Fibroblast of peridontal ligament (primary cell): ENCODE results near the gene CABLES1.

ENCODE experiments used
- DNase-seq: peaks from one replicate; pipeline ENCODE4 v3.0.0-alpha.2; 2010; ENCODE audit errors: extremely low read depth

Gene CABLES1

GRCh38 chr18:23194155-23194996 lies 59.1 kb downstream of the CABLES1 start:
- DNase-seq, result no peak

- DNase-seq, result no peak
Observed at GRCh38 chr18:23194997-23195957, 60.0 kb downstream of the CABLES1 start.

GRCh38 chr18:23196119-23197007 lies 61.1 kb downstream of the CABLES1 start:
- no peak for DNase-seq

- DNase-seq, result no peak
Observed at GRCh38 chr18:23198217-23198845, 63.0 kb downstream of the CABLES1 start.

GRCh38 chr18:23200756-23201155 lies 65.5 kb downstream of the CABLES1 start:
- DNase-seq, result no peak

- DNase-seq, result no peak
Observed at GRCh38 chr18:23201741-23202140, 66.5 kb downstream of the CABLES1 start.

GRCh38 chr18:23203891-23204432 lies 68.7 kb downstream of the CABLES1 start:
- no peak for DNase-seq

GRCh38 chr18:23204589-23205235 lies 69.4 kb downstream of the CABLES1 start:
- peak; percentile 26 for DNase-seq

GRCh38 chr18:23205980-23206379 lies 70.7 kb downstream of the CABLES1 start:
- no peak for DNase-seq

GRCh38 chr18:23207191-23207955 lies 72.1 kb downstream of the CABLES1 start:
- no peak for DNase-seq

GRCh38 chr18:23207994-23208393 lies 72.7 kb downstream of the CABLES1 start:
- no peak for DNase-seq

- no peak for DNase-seq
Observed at GRCh38 chr18:23208600-23208999, 73.3 kb downstream of the CABLES1 start.

GRCh38 chr18:23209031-23209430 lies 73.7 kb downstream of the CABLES1 start:
- no peak for DNase-seq

- DNase-seq, result no peak
Observed at GRCh38 chr18:23209796-23210195, 74.5 kb downstream of the CABLES1 start.

GRCh38 chr18:23210526-23210925 lies 75.2 kb downstream of the CABLES1 start:
- DNase-seq, result no peak

- no peak for DNase-seq
Observed at GRCh38 chr18:23211146-23211545, 75.9 kb downstream of the CABLES1 start.

- no peak for DNase-seq
Observed at GRCh38 chr18:23212161-23212560, 76.9 kb downstream of the CABLES1 start.

- peak; percentile 78 for DNase-seq
Observed at GRCh38 chr18:23213200-23213599, 77.9 kb downstream of the CABLES1 start.

- DNase-seq, result no peak
Observed at GRCh38 chr18:23217781-23218180, 82.5 kb downstream of the CABLES1 start.

- DNase-seq, result no peak
Observed at GRCh38 chr18:23220355-23220754, 85.1 kb downstream of the CABLES1 start.
